ENCODE measurements around the gene REL.
"Not testable (repeated sequence)": the region's sequence is repeated elsewhere in the genome, so short reads cannot be mapped to it uniquely, and the experiment has no call there.

DNA sequence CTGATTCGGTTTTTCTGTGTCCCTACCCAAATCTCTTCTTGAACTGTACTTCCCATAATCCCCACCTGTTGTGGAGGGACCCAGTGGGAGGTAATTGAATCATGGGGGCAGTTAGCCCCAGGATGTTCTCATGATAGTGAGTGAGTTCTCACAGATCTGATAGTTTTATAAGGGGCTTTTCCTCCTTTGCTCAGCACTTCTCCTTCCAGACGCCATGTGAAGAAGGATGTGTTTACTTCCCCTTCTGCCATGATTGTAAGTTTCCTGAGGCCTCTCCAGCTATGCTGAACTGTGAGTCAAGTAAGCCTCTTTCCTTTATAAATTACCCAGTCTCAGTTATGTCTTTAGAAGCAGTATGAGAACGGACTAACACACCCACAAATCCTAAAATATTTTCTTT is 16.0 kb upstream of the REL start:
- not testable (repeated sequence) for TF ChIP-seq SAFB2 (IDR thresholded peaks at IDR 0.05; ENCODE audit: borderline replicate concordance, low read depth, low read length, severe bottlenecking); MAZ (CRISPR knock-in tag; conservative IDR thresholded peaks at IDR 0.05 in 1 of 2, IDR thresholded peaks at IDR 0.05 in 1 of 2)
- TF ChIP-seq, protein P1, sequence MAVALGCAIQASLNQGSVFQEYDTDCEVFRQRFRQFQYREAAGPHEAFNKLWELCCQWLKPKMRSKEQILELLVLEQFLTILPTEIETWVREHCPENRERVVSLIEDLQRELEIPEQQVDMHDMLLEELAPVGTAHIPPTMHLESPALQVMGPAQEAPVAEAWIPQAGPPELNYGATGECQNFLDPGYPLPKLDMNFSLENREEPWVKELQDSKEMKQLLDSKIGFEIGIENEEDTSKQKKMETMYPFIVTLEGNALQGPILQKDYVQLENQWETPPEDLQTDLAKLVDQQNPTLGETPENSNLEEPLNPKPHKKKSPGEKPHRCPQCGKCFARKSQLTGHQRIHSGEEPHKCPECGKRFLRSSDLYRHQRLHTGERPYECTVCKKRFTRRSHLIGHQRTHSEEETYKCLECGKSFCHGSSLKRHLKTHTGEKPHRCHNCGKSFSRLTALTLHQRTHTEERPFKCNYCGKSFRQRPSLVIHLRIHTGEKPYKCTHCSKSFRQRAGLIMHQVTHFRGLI (CRISPR knock-in tag; IDR thresholded peaks at IDR 0.05), result not testable (repeated sequence)
